NCI-H524 (cell line): ENCODE measurements around the gene SIM2.
A peak's percentile ranks its signal among the peaks of the same experiment; 100 is the strongest.

Experiments used
- DNase-seq, 2 experiments: peaks; one replicate each; lab custom pipeline; 2025; lab: John Stamatoyannopoulos, UW

SIM2 gene

GRCh38 chr21:36738489-36739126, 39.7 kb downstream of the SIM2 start:
- DNase-seq = no peak

GRCh38 chr21:36741506-36741905, 42.6 kb downstream of the SIM2 start:
- no peak for DNase-seq

- no peak for DNase-seq
These were observed 44.1 kb downstream of the SIM2 start for GRCh38 chr21:36743008-36743407.

- no peak for DNase-seq
These were observed 44.5 kb downstream of the SIM2 start for GRCh38 chr21:36743446-36743845.

GRCh38 chr21:36744190-36744559, 45.3 kb downstream of the SIM2 start:
- DNase-seq = no peak

- DNase-seq = no peak
These were observed 45.8 kb downstream of the SIM2 start for GRCh38 chr21:36744560-36745231.

GRCh38 chr21:36745459-36745858, 46.5 kb downstream of the SIM2 start:
- no peak for DNase-seq

- DNase-seq = peak; percentile 17 to 46
These were observed 48.3 kb downstream of the SIM2 start for GRCh38 chr21:36747041-36747814.

GRCh38 chr21:36747815-36748383, 49.0 kb downstream of the SIM2 start:
- DNase-seq = peak in 1 of 2 experiments; percentile 73

GRCh38 chr21:36749935-36750575, 51.1 kb downstream of the SIM2 start:
- no peak for DNase-seq

GRCh38 chr21:36750576-36750959, 51.7 kb downstream of the SIM2 start:
- DNase-seq = no peak

- DNase-seq = no peak
These were observed 52.5 kb downstream of the SIM2 start for GRCh38 chr21:36751383-36751782.

- DNase-seq = no peak
These were observed 54.6 kb downstream of the SIM2 start for GRCh38 chr21:36753556-36753955.

GRCh38 chr21:36754241-36754898, 55.5 kb downstream of the SIM2 start:
- no peak for DNase-seq

GRCh38 chr21:36756527-36756926, 57.6 kb downstream of the SIM2 start:
- DNase-seq = no peak

GRCh38 chr21:36757196-36757595, 58.3 kb downstream of the SIM2 start:
- DNase-seq = no peak

GRCh38 chr21:36759348-36760083, 60.6 kb downstream of the SIM2 start:
- peak; percentile 33 to 64 for DNase-seq

GRCh38 chr21:36761685-36762084, 62.8 kb downstream of the SIM2 start:
- DNase-seq = no peak

- DNase-seq = no peak
These were observed 63.7 kb downstream of the SIM2 start for GRCh38 chr21:36762642-36763041.

- DNase-seq = no peak
These were observed 64.4 kb downstream of the SIM2 start for GRCh38 chr21:36763305-36763704.

- no peak for DNase-seq
These were observed 66.3 kb downstream of the SIM2 start for GRCh38 chr21:36765229-36765628.
